Activated T-cell treated with anti-CD3 and anti-CD28 coated beads for 24 hours (primary cell): ENCODE measurements around the gene BCR.
"Not testable (repeated sequence)": the region's sequence is repeated elsewhere in the genome, so short reads cannot be mapped to it uniquely, and the experiment has no call there.

Experiments used
- DNase-seq: peaks from one replicate; pipeline ENCODE4 v3.0.0-alpha.2; 2020; ENCODE audit warnings: low read depth

The BCR gene

DNA sequence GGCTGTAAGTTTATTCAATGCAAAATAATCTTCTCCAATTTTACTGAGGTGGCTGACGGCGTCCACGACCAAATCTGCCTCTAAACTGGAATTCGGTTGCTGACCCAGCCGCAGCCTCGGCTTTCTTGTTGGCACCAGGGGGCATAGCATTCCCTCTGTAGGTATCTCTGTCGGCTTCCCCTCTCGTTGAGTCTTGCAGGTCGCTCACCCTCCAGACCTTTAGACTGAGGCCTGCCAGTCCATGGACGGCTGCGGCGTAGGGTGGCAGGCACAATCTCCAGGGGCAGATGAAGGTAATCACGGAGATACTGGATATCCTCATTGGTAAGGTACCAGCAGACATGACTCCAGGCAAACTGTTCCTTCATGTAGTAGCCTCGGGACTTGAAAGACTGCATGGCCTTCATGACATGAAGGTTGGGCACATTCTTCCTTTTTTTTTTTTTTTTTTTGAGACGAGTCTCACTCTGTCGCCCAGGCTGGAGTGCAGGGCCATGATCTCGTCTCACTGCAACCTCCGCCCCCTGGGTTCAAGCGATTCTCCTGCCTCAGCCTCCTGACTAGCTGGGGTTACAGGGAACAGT, 142.3 kb downstream of the BCR start:
- not testable (repeated sequence) for DNase-seq

DNA sequence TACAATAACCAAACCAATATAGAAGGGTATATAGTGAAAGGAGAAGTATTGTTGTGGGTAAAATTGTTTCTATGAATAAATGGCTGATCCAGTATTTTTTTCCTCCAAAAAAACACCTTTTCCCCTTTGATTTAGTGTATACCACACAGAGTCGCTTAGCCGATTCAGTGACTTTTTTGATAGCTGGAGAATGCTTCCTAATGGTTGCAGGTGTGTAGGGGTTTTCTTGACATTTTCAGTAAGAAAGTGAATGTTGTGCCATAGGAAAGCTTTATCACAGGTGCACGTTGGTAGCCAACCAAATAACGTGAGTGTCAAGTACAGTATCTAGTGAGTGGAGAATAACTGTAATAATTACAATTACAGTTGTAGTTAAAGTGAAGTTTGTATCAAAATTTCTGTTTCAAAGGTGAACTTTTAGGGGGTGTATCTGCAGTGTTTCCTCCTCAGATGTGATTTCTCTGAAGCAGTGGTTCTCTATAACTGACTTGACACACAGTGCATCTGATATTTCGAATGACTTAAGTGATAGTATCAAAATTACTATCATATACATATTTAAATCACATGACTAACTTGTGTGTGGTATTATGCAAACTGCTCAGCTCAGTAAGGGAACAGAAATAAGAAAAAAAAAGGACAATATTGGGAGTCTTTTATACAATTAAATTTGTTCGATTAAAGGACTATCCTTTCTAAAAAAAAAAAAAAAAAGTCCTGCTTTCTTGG, 143.8 kb downstream of the BCR start:
- not testable (repeated sequence) for DNase-seq

DNA sequence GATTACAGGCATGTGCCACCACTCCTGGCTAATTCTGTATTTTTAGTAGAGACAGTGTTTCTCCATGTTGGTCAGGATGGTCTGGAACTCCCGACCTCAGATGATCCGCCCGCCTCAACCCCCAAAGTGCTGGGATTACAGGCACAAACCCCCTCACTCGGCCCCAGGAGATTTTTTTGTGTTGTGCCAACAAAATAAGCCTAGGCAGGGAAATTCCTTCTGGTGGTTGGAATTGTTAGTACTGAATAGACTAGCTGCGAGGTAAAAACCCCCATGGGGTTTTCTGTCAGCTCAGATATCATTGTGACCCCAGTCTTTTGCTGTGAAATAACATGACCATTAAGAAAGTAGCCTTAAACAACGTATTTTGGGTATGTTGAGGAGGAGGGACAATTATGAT, 144.9 kb downstream of the BCR start:
- DNase-seq: no peak

GRCh38 chr22:23333822-23334221, 153.5 kb downstream of the BCR start:
- not testable (repeated sequence) for DNase-seq

GRCh38 chr22:23337672-23338071, 157.4 kb downstream of the BCR start:
- DNase-seq: not testable (repeated sequence)

- not testable (repeated sequence) for DNase-seq
Observed at GRCh38 chr22:23341942-23342695, 161.8 kb downstream of the BCR start.

- DNase-seq: no peak
Observed at GRCh38 chr22:23351321-23351720, 171.0 kb downstream of the BCR start.

DNA sequence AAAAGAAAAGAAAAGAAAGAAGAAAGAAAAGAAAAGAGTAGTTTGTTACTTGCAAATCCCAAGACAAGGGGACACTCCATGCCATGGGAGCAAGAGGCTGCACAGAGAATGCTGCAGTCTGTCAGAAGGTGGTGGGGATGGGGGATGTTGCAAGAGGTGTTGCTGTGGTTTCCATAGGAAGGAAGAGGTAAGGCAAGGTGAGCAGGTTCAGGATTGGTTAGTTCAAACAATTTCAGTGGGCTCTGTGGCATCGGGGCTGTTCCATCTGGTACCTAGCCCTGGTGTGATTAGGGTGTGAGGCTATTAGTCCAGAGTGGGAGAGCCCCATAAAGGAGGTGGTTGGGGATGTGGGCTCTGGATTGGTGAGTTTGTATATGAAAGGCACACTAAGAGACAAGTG, 172.7 kb downstream of the BCR start:
- DNase-seq: no peak

DNA sequence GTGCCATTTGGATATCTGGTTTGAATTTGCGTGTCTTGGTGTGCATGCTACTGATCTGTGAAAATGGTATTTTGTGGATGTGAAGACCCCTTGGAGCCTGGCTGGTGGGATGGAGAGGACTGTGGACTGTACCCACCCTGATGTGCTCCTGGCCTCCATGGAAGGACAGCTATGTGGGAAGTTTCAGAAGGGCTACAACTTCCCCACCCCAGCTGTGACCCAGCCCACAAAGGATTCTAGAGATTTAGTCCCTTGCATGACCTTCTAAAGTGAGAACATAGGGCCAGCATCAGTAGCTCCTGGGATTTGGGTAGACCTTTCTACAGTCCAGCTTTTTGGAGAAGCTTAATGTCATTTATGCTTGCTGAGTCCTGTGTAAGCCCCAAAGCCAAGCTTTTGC, 173.4 kb downstream of the BCR start:
- no peak for DNase-seq

DNA sequence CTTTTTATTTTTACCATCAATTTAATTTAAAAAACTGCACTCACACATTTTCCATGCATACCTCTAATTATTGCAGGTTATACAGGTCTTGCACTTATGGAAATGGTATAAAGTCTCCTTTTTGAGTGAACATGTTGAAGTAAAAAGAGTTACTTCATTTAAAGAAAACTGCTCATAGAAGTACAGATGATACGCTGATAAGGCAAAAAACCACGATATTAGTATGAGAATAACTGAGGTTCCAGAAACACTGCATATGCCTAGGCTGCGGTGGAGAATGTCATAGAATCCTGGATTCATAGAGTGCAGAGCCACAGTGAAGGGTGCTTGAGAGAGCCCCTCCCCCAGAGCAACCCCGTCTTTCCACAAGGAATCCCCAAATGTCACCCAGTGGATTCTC, 175.8 kb downstream of the BCR start:
- DNase-seq: no peak

GRCh38 chr22:23357053-23357452, 176.7 kb downstream of the BCR start:
- DNase-seq: no peak

DNA sequence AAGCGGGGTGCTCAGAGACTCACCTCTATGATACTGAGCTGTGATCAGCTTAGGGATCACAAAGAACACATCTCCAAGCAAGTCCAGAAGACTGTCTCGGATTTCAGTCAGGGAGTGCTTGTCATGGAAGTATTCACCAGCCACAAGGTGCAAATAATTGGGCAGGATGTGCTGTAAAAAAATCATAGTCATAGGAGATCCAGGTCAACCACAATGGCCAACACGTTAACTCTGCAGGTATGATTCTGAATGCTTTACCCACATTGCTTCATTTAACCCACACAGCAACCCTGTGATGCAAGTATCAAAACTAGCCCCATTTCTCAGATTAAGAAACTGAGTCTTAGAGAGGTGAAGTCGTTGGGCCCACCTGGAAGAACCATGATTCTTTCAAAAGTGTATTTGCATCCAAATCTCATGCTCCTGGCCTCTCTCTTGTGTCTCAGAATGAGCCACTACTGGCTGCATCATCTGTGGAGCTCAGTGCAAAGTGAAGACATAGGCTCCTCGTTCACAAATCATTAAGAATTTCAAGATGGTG, 179.3 kb downstream of the BCR start:
- no peak for DNase-seq

DNA sequence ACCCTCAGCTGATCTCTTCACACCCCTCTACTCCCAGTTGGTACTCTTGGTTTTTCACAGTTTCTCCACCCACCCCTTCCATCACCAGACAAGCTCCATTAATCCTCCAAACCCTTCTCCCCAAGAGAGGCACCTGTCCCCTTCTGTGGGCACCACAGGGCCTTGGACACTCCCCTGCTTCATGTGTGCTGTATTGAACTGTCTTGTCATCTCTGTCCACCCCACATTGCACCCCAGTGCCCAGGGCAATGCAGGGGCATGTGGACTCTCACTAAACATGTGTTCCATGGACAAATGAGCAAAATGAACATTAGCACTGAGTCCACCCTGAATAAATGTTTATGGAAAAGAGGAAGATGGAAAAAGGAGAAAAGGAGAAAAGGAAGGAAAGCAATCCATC, 181.4 kb downstream of the BCR start:
- no peak for DNase-seq

DNA sequence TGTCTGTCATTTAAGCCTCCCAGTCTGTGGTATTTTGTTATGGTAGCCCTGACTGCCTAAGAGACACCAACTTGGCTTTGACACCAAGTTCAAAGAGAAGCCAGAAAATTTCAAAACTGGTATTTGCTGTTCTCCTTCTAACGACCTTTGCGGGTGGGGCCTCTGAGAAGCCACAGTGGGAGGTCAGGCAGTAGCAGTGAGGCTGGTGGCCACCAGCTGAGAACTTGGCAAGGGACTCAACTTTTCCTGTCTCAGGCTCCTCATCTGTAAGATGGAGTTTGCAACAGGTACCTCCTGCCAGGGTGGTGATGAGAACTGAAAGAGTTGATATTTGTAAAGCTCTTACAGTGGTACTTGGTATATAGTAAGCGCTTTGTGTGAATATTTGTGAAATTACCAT, 183.4 kb downstream of the BCR start:
- DNase-seq: no peak

DNA sequence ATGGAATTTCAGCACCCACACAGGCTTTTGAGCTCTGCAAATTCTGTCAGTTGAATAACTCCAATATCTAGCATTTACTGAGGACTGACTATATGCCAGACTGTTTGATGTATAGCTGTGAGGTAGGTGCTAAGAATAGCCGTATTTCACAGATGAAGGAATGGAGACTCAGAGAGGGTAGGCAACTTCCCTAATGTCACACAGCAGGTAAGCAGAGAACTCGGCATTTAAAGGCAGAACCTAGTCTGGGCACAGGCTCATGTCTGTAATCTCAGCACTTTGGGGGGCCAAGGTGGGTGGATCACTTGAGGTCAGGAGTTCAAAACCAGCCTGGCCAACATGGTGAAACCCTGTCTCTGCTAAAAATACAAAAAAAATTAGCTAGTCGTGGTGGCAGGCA, 184.1 kb downstream of the BCR start:
- DNase-seq: no peak

- no peak for DNase-seq
Observed at GRCh38 chr22:23365524-23365923, 185.2 kb downstream of the BCR start.

GRCh38 chr22:23365961-23366360, 185.7 kb downstream of the BCR start:
- DNase-seq: no peak

DNA sequence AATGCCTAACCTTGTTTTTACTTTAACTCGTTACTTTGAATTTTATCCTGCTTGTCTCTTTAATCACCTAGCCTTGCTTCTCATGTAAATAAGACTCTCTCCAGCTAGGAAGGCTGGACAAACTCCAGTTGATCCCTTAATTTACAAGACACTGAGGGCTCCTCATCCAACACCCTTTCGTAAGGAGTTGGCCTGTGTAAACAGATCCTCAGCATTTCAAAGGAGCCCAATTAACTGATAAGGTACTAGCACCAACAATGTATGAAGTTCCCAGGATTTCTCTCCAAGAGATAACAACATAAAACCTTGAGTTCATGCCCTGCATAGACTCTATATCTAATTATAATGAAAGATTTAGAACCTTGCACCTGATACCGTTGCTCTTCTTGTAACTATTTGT, 186.9 kb downstream of the BCR start:
- not testable (repeated sequence) for DNase-seq
